Loucy (cell line): ENCODE results near the gene UBXN6.

ENCODE experiments used
- CTCF ChIP-seq: fragments of 200-600 bp; sonication (generic); conservative IDR thresholded peaks from 2 replicates; pipeline ENCODE4 v1.5.1; 2014; ENCODE audit warnings: mild to moderate bottlenecking, antibody characterized with exemption, low read length
- EZH2phosphoT487 ChIP-seq: fragments of 200-600 bp; IDR thresholded peaks from 2 replicates; pipeline ENCODE4 v1.6.1; 2018; ENCODE audit warnings: antibody characterized with exemption, mild to moderate bottlenecking, moderate library complexity, borderline replicate concordance

- TF ChIP-seq CTCF (no peak), EZH2phosphoT487 (no peak)
Measured at GRCh38 chr19:4499855-4500254, 42.3 kb upstream of the UBXN6 start.
